Upper lobe of left lung (tissue), 6 donors: ENCODE measurements around the gene ZNF793. TPM values are rescaled to one million over a fixed set of nuclear protein-coding genes. Genes with fewer than 3 reads are reported as not detected.

Experiments used
- ATAC-seq, 2 donors: fragments of 200-7000 bp; cut with Tn5 transposase; one replicate each; pipeline ENCODE4 v1.9.1; 2022; ENCODE audit warnings: mild to moderate bottlenecking in 2 of 2, moderate library complexity in 2 of 2; ENCODE audit not compliant: low FRiP score in 2 of 2
- DNase-seq, 2 donors: peaks; one replicate each; pipeline ENCODE4 v3.0.0-alpha.2; 2019 to 2020
- H3K27ac ChIP-seq, 4 donors: fragments of 200-600 bp; sonication (generic); one replicate each; pipeline ENCODE4 v1.5.1; 2016 to 2019
- H3K27me3 ChIP-seq, 4 donors: fragments of 200-600 bp; sonication (generic); one replicate each; pipeline ENCODE4 v1.5.1; 2017 to 2019
- H3K36me3 ChIP-seq, 4 donors: fragments of 200-600 bp; sonication (generic); one replicate each; pipeline ENCODE4 v1.5.1; 2016 to 2019
- H3K4me1 ChIP-seq, 4 donors: fragments of 200-600 bp; sonication (generic); one replicate each; pipeline ENCODE4 v1.5.1; 2018 to 2019
- H3K4me3 ChIP-seq, 4 donors: fragments of 200-600 bp; sonication (generic); one replicate each; pipeline ENCODE4 v1.5.1; 2017 to 2019; ENCODE audit warnings: mild to moderate bottlenecking in 2 of 4, moderate library complexity in 1 of 4
- H3K9me3 ChIP-seq, 4 donors: fragments of 200-600 bp; sonication (generic); one replicate each; pipeline ENCODE4 v1.5.1; 2018 to 2019
- CTCF ChIP-seq, 6 experiments: fragments of 450-650 bp in 4 of 6; fragments of 200-600 bp in 2 of 6; sonication (generic) in 2 of 6; IDR thresholded peaks; one replicate each; pipeline ENCODE4 v1.5.1; 2016 to 2019; ENCODE audit warnings: antibody characterized with exemption in 6 of 6
- EP300 ChIP-seq, 4 donors: sonication (generic); formaldehyde crosslinking; IDR thresholded peaks; one replicate each; pipeline ENCODE4 v1.5.1; 2017; ENCODE audit warnings: antibody characterized with exemption in 4 of 4, control low read depth in 2 of 4
- POLR2A ChIP-seq, 4 donors: fragments of 450-650 bp; IDR thresholded peaks; one replicate each; pipeline ENCODE4 v1.5.1; 2016 to 2017; ENCODE audit warnings: antibody characterized with exemption in 4 of 4, mild to moderate bottlenecking in 2 of 4
- POLR2AphosphoS5 ChIP-seq, 2 donors: sonication (generic); formaldehyde crosslinking; IDR thresholded peaks; one replicate each; pipeline ENCODE4 v1.5.1; 2017; ENCODE audit warnings: antibody characterized with exemption in 2 of 2
- whole genome bisulfite sequencing, 2 donors: methylation state at CpG; one replicate each; pipeline ENCODE4 v1.1.5; 2017 to 2018; 5-methylcytosine and 5-hydroxymethylcytosine counted together
- total RNA-seq, 6 donors: library from RNA; depleted of rRNA in 4 of 6; stranded (reverse); fragments of >200 nt in 4 of 6; gene quantifications; one replicate each; pipeline versions ENCODE4 v1.1.0 to v1.2.1, GENCODE V29; 2016 to 2021
- donor health status: DM: no; HTN: no; CAD: no; lungs with moderate emphysema.
- donor health status: DM: no; HTN: yes; CAD: no; lungs with severe emphysema.

ZNF793 gene
- total RNA-seq, 6 donors from 2014 or later = 1.4 to 7.3 (median 3.0) TPM

DNA sequence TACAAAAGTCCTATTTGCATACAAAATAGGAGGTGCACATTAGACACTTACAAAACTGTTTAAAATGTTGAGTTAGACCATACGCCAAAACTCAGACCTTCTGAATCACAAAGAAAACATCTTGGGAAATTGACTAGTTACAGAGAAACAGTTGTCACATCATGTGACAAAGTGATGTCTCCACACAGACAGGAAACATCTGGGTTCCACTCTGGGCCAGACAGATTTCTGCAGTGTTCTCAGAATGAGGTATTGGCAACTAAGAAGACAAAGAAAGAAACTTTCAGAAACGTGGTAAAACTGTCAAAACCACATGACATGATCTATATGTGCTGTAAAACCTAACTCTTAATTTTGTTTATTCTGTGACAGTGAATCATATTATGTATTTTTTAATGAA lies 6.7 kb downstream of the ZNF793 start:
- TF ChIP-seq POLR2A (IDR thresholded peaks at IDR 0.05) = no peak
- TF ChIP-seq POLR2AphosphoS5 (IDR thresholded peaks at IDR 0.05) = no peak
- TF ChIP-seq CTCF (IDR thresholded peaks at IDR 0.05) = no peak
- TF ChIP-seq EP300 (IDR thresholded peaks at IDR 0.05) = no peak
- H3K9me3 ChIP-seq = peaks cover 6 to 37% (median 20%) of the 10 kb centered on the region in 4 donors
- no peak overlapping the region for H3K4me3 ChIP-seq
- H3K4me1 ChIP-seq = no peaks in the 10 kb centered on the region
- 48 to 58% methylated on average over 2 of the region's 2 CpGs for WGBS, 2 donors
- no peak overlapping the region for H3K27ac ChIP-seq
- DNase-seq = no peak
- peaks cover 0 to 28% (median 3%) of the 10 kb centered on the region in 4 donors for H3K36me3 ChIP-seq
- H3K27me3 ChIP-seq = no peaks in the 10 kb centered on the region
- ATAC-seq = no peak

- no peaks in the 10 kb centered on the region for H3K27me3 ChIP-seq
- H3K9me3 ChIP-seq = peaks cover 6 to 61% (median 43%) of the 10 kb centered on the region in 4 donors
- H3K4me1 ChIP-seq = no peaks in the 10 kb centered on the region
- H3K27ac ChIP-seq = no peak overlapping the region
- peaks cover 0 to 39% (median 16%) of the 10 kb centered on the region in 4 donors for H3K36me3 ChIP-seq
- no peak for ATAC-seq
- no peak overlapping the region for H3K4me3 ChIP-seq
- no peak for DNase-seq
- WGBS, 2 donors = 73 to 100% methylated on average over 1 to 2 of the region's 2 CpGs
- TF ChIP-seq CTCF (IDR thresholded peaks at IDR 0.05) = no peak
- no peak for TF ChIP-seq POLR2AphosphoS5 (IDR thresholded peaks at IDR 0.05)
These were observed 13.2 kb downstream of the ZNF793 start for GRCh38 chr19:37519890-37520289.

DNA sequence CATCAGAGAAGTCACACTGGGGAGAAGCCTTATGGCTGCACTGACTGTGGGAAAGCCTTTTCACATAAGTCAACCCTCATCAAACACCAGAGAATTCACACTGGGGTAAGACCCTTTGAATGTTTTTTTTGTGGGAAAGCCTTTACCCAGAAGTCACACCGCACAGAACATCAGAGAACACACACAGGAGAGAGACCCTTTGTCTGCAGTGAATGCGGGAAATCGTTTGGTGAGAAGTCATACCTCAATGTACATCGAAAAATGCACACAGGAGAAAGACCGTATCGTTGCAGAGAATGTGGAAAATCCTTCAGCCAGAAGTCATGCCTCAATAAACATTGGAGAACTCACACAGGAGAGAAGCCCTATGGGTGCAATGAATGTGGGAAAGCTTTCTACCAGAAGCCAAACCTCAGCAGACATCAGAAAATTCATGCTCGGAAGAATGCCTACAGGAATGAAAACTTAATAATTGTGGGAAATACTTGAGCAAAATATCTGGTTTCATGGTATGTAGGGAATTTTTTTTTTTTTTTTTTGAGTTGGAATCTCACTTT lies 30.7 kb downstream of the ZNF793 start:
- ATAC-seq = no peak
- no peak overlapping the region for H3K27ac ChIP-seq
- no peak overlapping the region for H3K4me3 ChIP-seq
- H3K36me3 ChIP-seq = peaks cover 0 to 48% (median 47%) of the 10 kb centered on the region in 4 donors
- no peaks in the 10 kb centered on the region for H3K4me1 ChIP-seq
- TF ChIP-seq EP300 (IDR thresholded peaks at IDR 0.05) = no peak
- TF ChIP-seq POLR2AphosphoS5 (IDR thresholded peaks at IDR 0.05) = no peak
- TF ChIP-seq POLR2A (IDR thresholded peaks at IDR 0.05) = no peak
- TF ChIP-seq CTCF (IDR thresholded peaks at IDR 0.05) = no peak
- H3K27me3 ChIP-seq = no peaks in the 10 kb centered on the region
- H3K9me3 ChIP-seq = peaks cover 77 to 97% (median 90%) of the 10 kb centered on the region in 4 donors
- no peak for DNase-seq
- WGBS, 2 donors = 91 to 95% methylated on average over 7 of the region's 7 CpGs

DNA sequence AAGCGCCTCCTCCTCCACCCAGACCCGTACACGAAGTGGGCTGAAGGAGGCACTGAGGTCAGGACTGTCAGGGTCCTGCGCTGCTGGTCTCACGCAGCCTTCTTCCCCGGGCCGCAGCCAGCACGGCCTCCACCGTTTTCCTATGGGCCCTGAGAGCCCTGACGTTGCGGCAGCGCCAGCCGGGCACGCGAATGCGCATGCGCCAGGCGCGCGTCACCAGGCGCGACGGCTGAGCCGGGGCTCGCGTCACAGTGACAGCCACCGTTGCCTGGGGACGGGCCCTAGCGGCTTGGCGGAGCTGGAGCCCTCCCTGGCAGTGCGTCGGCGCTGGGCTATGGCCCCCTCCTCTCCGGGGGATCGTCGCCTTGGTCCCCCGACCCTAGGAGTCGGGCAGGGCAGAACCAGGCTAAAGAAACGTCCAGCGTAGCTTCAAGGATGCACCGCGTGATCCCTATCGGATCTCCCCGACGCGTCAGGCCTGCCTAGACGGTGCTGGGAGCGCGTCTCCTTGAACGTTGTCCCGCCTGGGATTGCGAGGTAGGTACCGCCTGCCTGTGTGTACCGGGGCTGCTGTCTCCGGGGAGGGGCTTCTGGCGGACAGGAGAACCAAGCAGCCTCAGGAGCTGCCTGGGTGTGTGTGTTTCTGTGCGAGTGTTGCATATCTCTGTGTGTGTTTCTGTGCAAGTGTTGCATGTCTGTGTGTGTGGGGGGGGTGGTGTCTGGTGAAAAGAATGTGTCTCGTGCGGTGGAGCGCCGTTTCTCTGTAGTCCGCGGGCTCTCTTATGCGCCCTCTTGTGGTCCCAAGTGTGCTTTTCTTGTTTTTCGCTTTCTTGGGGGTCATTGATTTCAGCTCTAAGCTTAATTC lies 44.6 kb downstream of the ZNF793 start:
- peaks cover 73 to 98% (median 88%) of the 10 kb centered on the region in 4 donors for H3K9me3 ChIP-seq
- H3K36me3 ChIP-seq = no peaks in the 10 kb centered on the region
- H3K27ac ChIP-seq = no peak overlapping the region
- ATAC-seq (peak in 1 of 2 donors; percentile 30), DNase-seq (peak in 1 of 2 donors; percentile 88)
- TF ChIP-seq POLR2A (IDR thresholded peaks at IDR 0.05) = no peak
- TF ChIP-seq EP300 (IDR thresholded peaks at IDR 0.05) = no peak
- TF ChIP-seq POLR2AphosphoS5 (IDR thresholded peaks at IDR 0.05) = no peak
- no peak for TF ChIP-seq CTCF (IDR thresholded peaks at IDR 0.05)
- 4 to 14% methylated on average over 8 to 25 of the region's 65 CpGs for WGBS, 2 donors
- H3K4me3 ChIP-seq = peak overlapping the region in 3 of 4 donors; percentile 25 to 41 (median 39)
- no peaks in the 10 kb centered on the region for H3K4me1 ChIP-seq
- H3K27me3 ChIP-seq = no peaks in the 10 kb centered on the region
